HepG2 (cell line): ENCODE data around the gene MTRFR. TPM values are rescaled to one million over a fixed set of nuclear protein-coding genes. Genes with fewer than 3 reads are reported as not detected.

Source experiments
- CCAR2 ChIP-seq: fragments of 200-400 bp; formaldehyde crosslinking; optimal IDR thresholded peaks from 2 replicates; pipeline ENCODE3; 2018; ENCODE audit warnings: low read depth, mild to moderate bottlenecking, low read length, moderate library complexity
- FOXJ3 ChIP-seq: sonication (generic); formaldehyde crosslinking; IDR thresholded peaks from 2 replicates; pipeline ENCODE4 v1.4.0; 2020; ENCODE audit warnings: missing genetic modification reagents, mild to moderate bottlenecking, borderline replicate concordance
- FOXM1 ChIP-seq: sonication (generic); formaldehyde crosslinking; IDR thresholded peaks from 2 replicates; pipeline ENCODE4 v1.5.0; 2020; ENCODE audit warnings: missing genetic modification reagents
- FUBP1 ChIP-seq: sonication (generic); formaldehyde crosslinking; IDR thresholded peaks from 2 replicates; pipeline ENCODE4 v1.5.1; 2020; ENCODE audit warnings: missing genetic modification reagents, mild to moderate bottlenecking, borderline replicate concordance
- GLI4 ChIP-seq: sonication (generic); formaldehyde crosslinking; IDR thresholded peaks from 2 replicates; pipeline ENCODE4 v1.5.1; 2020; ENCODE audit warnings: missing genetic modification reagents, mild to moderate bottlenecking, moderate library complexity, borderline replicate concordance
- HDAC2 ChIP-seq: sonication (generic); formaldehyde crosslinking; IDR thresholded peaks from 2 replicates; pipeline ENCODE4 v1.4.0; 2020; ENCODE audit warnings: missing genetic modification reagents
- KLF6 ChIP-seq: IDR thresholded peaks from 2 replicates; pipeline ENCODE4 v1.8.0; 2016; ENCODE audit warnings: missing biosample characterization, missing genetic modification reagents
- PLSCR1 ChIP-seq: sonication (generic); formaldehyde crosslinking; IDR thresholded peaks from 2 replicates; pipeline ENCODE4 v1.5.0; 2020; ENCODE audit warnings: missing genetic modification reagents, mild to moderate bottlenecking, borderline replicate concordance
- RCOR2 ChIP-seq: IDR thresholded peaks from 2 replicates; pipeline ENCODE4 v1.6.1; 2016; ENCODE audit warnings: missing biosample characterization, missing genetic modification reagents
- SMARCE1 ChIP-seq: fragments of 450-650 bp; IDR thresholded peaks from 2 replicates; pipeline ENCODE4 v1.6.1; 2017; ENCODE audit warnings: borderline replicate concordance
- TEAD2 ChIP-seq: sonication (generic); formaldehyde crosslinking; IDR thresholded peaks from 2 replicates; pipeline ENCODE4 v1.9.0; 2021; ENCODE audit warnings: missing genetic modification reagents
- ZFY ChIP-seq: sonication (generic); formaldehyde crosslinking; IDR thresholded peaks from 2 replicates; pipeline ENCODE4 v1.4.0; 2020; ENCODE audit warnings: missing genetic modification reagents
- ZNF20 ChIP-seq: sonication (generic); formaldehyde crosslinking; IDR thresholded peaks from 2 replicates; pipeline ENCODE4 v1.4.0; 2020; ENCODE audit warnings: mild to moderate bottlenecking, moderate library complexity, missing genetic modification reagents
- ZNF253 ChIP-seq: sonication (generic); formaldehyde crosslinking; IDR thresholded peaks from 2 replicates; pipeline ENCODE4 v1.8.0; 2022; ENCODE audit warnings: mild to moderate bottlenecking, missing genetic modification reagents, borderline replicate concordance
- ZNF33A ChIP-seq: sonication (generic); formaldehyde crosslinking; IDR thresholded peaks from 2 replicates; pipeline ENCODE4 v1.5.1; 2020; ENCODE audit warnings: missing genetic modification reagents, mild to moderate bottlenecking, moderate library complexity, borderline replicate concordance
- ZNF496 ChIP-seq: sonication (generic); formaldehyde crosslinking; IDR thresholded peaks from 2 replicates; pipeline ENCODE4 v1.8.1; 2023; ENCODE audit warnings: mild to moderate bottlenecking, moderate library complexity, missing genetic modification reagents; ENCODE audit not compliant: insufficient replicate concordance
- ZNF570 ChIP-seq: sonication (generic); formaldehyde crosslinking; IDR thresholded peaks from 2 replicates; pipeline ENCODE4 v1.4.0; 2020; ENCODE audit warnings: mild to moderate bottlenecking, missing genetic modification reagents, borderline replicate concordance
- ZNF670 ChIP-seq: sonication (generic); formaldehyde crosslinking; IDR thresholded peaks from 2 replicates; pipeline ENCODE4 v1.8.0; 2022; ENCODE audit warnings: mild to moderate bottlenecking, missing genetic modification reagents, borderline replicate concordance
- ZNF75D ChIP-seq: sonication (generic); formaldehyde crosslinking; IDR thresholded peaks from 2 replicates; pipeline ENCODE4 v1.8.1; 2023; ENCODE audit warnings: missing genetic modification reagents, mild to moderate bottlenecking, borderline replicate concordance
- polyA plus RNA-seq, 8 experiments: library from polyadenylated mRNA; depleted of rRNA in 3 of 8; stranded (reverse) in 7 of 8; unstranded in 1 of 8; fragments of >200 nt; fragmentation: Illumina TruSeq in 4 of 8; extraction: Trizol in 4 of 8; gene quantifications; 2 replicates each; pipeline versions ENCODE4 v1.2.1 to v1.2.3, GENCODE V29; 2011 to 2016; ENCODE audit warnings: low read depth in 4 of 8, missing spikeins in 1 of 8, mixed read lengths in 1 of 8; ENCODE audit not compliant: insufficient read depth in 1 of 8
- total RNA-seq, 5 experiments: library from RNA; depleted of rRNA; stranded (reverse); fragments of >200 nt; fragmentation: Illumina TruSeq; extraction: Trizol; gene quantifications; 2 replicates each; pipeline ENCODE4 v1.2.3, GENCODE V29; 2016; ENCODE audit warnings: low read depth in 1 of 5
- TF ChIP-seq, protein P1 (sequence below), 2 experiments: sonication (generic) in 1 of 2; formaldehyde crosslinking in 1 of 2; IDR thresholded peaks; 2 replicates each; pipeline versions ENCODE4 v1.4.0 to v1.6.1; 2018 to 2020; ENCODE audit warnings: missing genetic modification reagents in 2 of 2, borderline replicate concordance in 1 of 2, low read depth in 1 of 2, mild to moderate bottlenecking in 1 of 2, missing biosample characterization in 1 of 2
- TF ChIP-seq, protein P2 (sequence below): sonication (generic); formaldehyde crosslinking; IDR thresholded peaks from 2 replicates; pipeline ENCODE4 v1.5.0; 2020; ENCODE audit warnings: missing genetic modification reagents
- TF ChIP-seq, protein P3 (sequence below): sonication (generic); formaldehyde crosslinking; IDR thresholded peaks from 2 replicates; pipeline ENCODE4 v1.8.0; 2022; ENCODE audit warnings: mild to moderate bottlenecking, missing genetic modification reagents; ENCODE audit not compliant: insufficient replicate concordance

MTRFR gene
- total and polyA plus RNA-seq, 2 of the 13 experiments (the other 11 are each of a cell fraction or from before 2014, with no cell fraction given) = 7.1 to 9.9 TPM

GRCh38 chr12:123233505-123234308 lies 471 bp downstream of the MTRFR start (continued):
- TF ChIP-seq, protein P1, sequence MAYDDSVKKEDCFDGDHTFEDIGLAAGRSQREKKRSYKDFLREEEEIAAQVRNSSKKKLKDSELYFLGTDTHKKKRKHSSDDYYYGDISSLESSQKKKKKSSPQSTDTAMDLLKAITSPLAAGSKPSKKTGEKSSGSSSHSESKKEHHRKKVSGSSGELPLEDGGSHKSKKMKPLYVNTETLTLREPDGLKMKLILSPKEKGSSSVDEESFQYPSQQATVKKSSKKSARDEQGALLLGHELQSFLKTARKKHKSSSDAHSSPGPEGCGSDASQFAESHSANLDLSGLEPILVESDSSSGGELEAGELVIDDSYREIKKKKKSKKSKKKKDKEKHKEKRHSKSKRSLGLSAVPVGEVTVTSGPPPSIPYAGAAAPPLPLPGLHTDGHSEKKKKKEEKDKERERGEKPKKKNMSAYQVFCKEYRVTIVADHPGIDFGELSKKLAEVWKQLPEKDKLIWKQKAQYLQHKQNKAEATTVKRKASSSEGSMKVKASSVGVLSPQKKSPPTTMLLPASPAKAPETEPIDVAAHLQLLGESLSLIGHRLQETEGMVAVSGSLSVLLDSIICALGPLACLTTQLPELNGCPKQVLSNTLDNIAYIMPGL (CRISPR knock-in tag; IDR thresholded peaks at IDR 0.05; ENCODE audit: borderline replicate concordance in 1 of 2, low read depth in 1 of 2) = no peak
- TF ChIP-seq SMARCE1 (no peak), FUBP1 (no peak), ZNF570 (CRISPR knock-in tag) (no peak), KLF6 (no peak), CCAR2 (no peak), TEAD2 (CRISPR knock-in tag) (no peak), HDAC2 (CRISPR knock-in tag) (no peak), ZFY (CRISPR knock-in tag) (no peak), ZNF75D (CRISPR knock-in tag) (0 out of 2 replicates have a peak, but pooled peaks have one; percentile 63), ZNF33A (CRISPR knock-in tag) (no peak), ZNF496 (CRISPR knock-in tag) (no peak), ZNF670 (peak; percentile 26; the same call in 1 of the 2 replicates), FOXM1 (no peak), FOXJ3 (CRISPR knock-in tag) (no peak), RCOR2 (CRISPR knock-in tag) (no peak), GLI4 (CRISPR knock-in tag) (no peak; the same call in 1 of the 2 replicates), PLSCR1 (CRISPR knock-in tag) (no peak), ZNF253 (CRISPR knock-in tag) (no peak), ZNF20 (CRISPR knock-in tag) (no peak)
- TF ChIP-seq, protein P2, sequence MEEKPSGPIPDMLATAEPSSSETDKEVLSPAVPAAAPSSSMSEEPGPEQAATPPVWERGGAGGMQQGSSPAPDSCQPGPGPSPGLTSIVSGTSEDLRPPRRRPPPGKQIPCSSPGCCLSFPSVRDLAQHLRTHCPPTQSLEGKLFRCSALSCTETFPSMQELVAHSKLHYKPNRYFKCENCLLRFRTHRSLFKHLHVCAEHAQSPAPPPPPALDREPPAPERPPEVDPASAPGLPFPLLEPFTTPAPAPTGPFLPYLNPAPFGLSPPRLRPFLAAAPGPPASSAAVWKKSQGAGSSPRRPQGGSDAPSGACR (CRISPR knock-in tag) = no peak
- TF ChIP-seq, protein P3, sequence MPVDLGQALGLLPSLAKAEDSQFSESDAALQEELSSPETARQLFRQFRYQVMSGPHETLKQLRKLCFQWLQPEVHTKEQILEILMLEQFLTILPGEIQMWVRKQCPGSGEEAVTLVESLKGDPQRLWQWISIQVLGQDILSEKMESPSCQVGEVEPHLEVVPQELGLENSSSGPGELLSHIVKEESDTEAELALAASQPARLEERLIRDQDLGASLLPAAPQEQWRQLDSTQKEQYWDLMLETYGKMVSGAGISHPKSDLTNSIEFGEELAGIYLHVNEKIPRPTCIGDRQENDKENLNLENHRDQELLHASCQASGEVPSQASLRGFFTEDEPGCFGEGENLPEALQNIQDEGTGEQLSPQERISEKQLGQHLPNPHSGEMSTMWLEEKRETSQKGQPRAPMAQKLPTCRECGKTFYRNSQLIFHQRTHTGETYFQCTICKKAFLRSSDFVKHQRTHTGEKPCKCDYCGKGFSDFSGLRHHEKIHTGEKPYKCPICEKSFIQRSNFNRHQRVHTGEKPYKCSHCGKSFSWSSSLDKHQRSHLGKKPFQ = peak; percentile 39
